Right ventricle myocardium inferior (tissue), 1 donor: Measurements from ENCODE around the gene PTPRB. TPM values are rescaled to one million over a fixed set of nuclear protein-coding genes. Genes with fewer than 3 reads are reported as not detected.

ENCODE experiments used
- ATAC-seq: fragments of 200-7000 bp; cut with Tn5 transposase; one replicate; pipeline ENCODE4 v1.9.1; 2020; ENCODE audit warnings: mild to moderate bottlenecking, moderate library complexity
- DNase-seq: peaks from one replicate; pipeline ENCODE4 v3.0.0; 2021; ENCODE audit errors: missing footprints
- intact Hi-C: fragments of 100-400 bp; cut with DNase I; formaldehyde crosslinking; loops from one replicate; pipeline ENCODE4 v1.11.0; 2022
- total RNA-seq: library from RNA; stranded (reverse); fragmentation: NEBNext Ultra II Directional; extraction: Animal tissue kit (Norgen Biotek cat#: 25700); gene quantifications from one replicate; pipeline ENCODE4 v1.2.1, GENCODE V29; 2021
- donor health status: DM: no; HTN: yes; CAD: no; lungs with severe emphysema.

Gene PTPRB
- total RNA-seq, 1 donor from 2014 or later = 38.1 TPM

GRCh38 chr12:70646850-70647249, 9.6 kb upstream of the PTPRB start:
- ATAC-seq (no peak), DNase-seq (no peak)
- intact Hi-C loops = loop anchor here (5.0 kb wide), 2 partner anchors 35 to 75 kb away; no protein-coding TSS in a partner anchor

DNA sequence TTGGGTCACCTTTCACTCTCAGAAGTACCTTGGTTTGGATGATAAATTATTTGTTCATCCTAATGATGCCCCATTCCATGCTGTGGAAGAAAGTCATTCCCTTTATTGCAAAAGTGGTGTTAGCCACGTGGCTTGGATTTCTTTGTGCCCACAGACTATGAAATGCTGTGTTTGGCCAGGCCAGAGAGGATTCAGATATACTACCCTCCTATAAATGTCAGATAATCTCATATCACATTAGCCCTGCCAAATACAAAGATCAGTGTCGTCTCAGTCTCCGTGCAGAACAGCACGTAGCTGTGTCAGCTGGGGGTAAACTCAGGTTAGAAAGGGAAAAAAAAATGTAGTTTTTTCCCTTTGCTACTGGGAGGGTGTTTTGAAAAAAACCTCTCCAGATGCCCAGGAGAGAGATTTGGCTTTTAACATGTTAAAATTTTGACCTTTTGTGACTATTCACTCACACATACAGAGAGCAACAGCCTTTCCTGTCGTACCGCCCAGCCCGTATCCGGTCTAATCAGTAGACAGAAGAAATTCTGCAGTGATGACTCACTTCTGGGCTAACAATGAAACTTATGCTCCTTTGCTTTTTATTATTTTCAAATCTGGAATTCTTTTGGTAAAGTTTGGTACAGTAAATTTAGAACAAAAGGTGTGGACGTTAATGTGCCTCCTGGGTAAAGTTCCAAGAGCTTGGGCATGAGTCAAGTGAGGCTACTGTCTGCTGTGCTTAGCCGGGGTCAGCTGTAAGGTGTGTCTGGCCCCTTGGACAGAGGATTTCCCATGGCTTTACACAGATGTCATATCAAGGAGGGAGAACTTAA, 8.5 kb upstream of the PTPRB start:
- DNase-seq (peak; percentile 62), ATAC-seq (peak; percentile 72)
- intact Hi-C loops = loop anchor here (5.0 kb wide), 2 partner anchors 33 to 77 kb away; no protein-coding TSS in a partner anchor

GRCh38 chr12:70644861-70645260, 7.6 kb upstream of the PTPRB start:
- intact Hi-C loops = loop anchor here (5.0 kb wide), 2 partner anchors 33 to 77 kb away; no protein-coding TSS in a partner anchor
- DNase-seq (no peak), ATAC-seq (no peak)

- no peak for DNase-seq
- ATAC-seq = no peak
- intact Hi-C loops = no loop called here
Measured at GRCh38 chr12:70643939-70644338, 6.7 kb upstream of the PTPRB start.

DNA sequence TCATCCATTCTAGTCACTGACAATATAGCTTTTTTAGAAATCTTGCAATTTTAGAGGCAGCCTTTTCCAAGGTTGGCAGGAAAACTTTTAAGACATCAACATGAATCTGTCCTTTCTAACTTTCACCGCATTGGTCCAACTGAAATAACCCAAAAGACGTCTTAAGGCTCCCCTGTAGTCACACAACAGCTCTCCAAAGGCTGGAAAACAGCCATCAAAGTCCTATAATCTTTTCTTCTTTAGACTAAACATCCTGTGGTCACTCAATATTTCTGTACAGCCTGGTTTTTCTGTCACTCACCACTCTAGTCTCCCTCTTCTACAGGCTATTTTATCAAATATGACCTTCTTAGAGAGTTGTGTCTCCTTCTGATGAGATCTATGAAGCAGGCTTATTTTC, 4.5 kb upstream of the PTPRB start:
- intact Hi-C loops = no loop called here
- ATAC-seq (no peak), DNase-seq (no peak)

DNA sequence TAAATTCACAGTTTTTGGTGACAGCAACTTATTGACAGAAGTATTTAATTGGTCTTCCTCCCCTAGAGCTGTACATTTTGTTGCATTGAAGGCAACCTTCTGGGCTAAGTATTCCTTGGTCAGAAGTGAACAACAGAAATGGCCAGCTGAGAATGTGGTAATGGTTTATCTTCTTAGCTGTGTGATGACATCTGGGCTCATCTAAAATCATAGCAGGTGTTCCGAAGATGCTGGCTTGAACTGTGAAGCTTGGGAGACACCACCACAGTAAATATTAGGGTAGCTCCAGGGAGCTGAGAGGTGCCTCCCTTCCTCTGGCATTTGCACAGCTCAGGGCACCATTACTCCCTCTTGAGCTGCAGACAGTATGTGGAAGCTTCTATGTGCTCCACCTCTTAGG, 3.7 kb upstream of the PTPRB start:
- DNase-seq = no peak
- ATAC-seq = no peak
- intact Hi-C loops = no loop called here

DNA sequence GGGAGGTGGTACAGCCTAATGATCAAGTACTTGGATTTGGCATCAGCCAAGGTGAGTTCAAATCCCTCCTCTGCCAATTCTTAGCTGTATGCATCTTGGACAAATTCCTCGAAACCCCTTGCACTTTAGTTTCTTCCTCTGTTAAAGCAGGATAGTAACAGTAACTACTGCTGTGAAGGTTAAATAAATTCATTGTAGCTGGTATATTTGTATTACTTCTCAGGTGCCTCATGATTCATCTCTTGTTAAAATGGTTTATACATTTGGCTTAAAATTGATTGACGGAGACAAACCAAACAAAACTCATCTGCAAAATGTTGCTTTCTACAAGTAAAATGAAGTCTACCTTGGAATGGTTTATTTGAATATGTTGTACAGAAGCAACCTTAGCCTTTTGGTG, 2.3 kb upstream of the PTPRB start:
- intact Hi-C loops = no loop called here
- DNase-seq (no peak), ATAC-seq (no peak)

DNA sequence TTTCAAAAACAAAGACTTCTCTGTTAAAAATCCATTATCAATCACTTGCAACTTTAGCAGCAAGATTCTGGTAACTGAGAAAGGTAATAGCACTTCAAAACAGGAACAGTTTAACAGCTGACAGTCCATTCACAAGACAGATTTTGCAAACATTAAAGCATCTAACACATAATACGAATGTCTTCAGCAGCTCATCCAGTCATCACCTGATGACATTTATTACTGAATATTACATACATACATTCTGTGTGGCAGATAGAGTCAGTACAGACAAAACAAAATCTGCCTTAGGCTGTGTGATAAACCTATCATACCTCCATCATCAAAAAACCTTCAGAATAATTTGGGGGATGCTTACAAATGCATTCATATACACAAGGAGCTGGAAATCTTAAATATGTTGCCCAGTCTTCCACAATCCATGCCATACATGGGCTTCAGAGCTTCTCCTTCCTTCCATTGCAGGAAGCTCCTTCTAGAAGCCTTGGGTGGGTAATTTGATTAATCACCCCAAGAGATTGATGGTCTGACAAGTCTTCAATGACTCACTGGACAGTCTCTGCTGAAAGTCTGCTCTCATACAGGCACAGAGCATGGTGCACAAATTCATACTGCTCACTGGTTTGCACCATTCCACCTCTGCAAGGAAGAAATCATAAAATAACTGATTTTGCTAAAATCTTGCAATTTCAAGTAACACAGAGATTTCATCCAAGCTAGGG, 1.6 kb upstream of the PTPRB start:
- DNase-seq (no peak), ATAC-seq (no peak)
- intact Hi-C loops = no loop called here

DNA sequence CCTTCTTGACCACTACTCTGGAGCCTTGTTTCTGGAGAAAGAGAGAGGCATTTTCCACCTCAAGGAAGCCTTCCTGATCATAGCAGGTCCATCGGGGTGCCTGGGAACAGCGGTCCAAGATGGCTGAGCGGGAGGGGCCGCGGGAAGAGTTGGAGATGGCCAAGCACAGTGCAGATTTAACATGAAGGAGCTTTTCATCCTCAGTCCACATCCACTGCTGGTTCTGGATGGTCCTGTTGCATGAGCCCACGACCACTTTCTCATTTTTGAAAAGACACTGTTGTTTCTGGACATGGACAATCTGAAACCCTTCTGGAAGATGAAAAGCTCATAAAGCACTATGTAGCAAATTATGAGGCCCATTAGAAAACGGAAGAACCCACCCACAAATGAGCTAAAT, 1.5 kb downstream of the PTPRB start:
- intact Hi-C loops = no loop called here
- DNase-seq (no peak), ATAC-seq (no peak)

GRCh38 chr12:70628701-70629480, 8.3 kb downstream of the PTPRB start:
- DNase-seq (no peak), ATAC-seq (no peak)

DNA sequence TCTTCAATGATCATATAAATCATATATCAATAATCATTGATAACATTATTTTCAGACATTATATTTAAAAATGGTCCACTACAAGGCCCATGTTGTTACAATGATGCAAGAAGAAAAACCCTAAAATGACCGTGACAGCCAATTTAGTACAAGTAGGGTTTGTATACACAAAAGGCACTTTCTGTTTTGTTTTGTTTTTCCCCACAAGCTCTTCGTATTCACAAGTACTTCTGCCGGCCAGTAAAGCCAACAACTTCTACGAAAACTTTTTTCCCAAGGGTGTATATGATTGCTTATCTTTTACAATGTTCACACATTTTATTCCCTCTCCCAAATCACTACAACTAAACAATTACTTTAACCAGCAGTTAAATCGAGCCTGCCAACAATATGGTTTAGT, 9.6 kb downstream of the PTPRB start:
- ATAC-seq = no peak
- DNase-seq = no peak
- intact Hi-C loops = no loop called here

More at GRCh38 chr12:70628701-70629480, 8.3 kb downstream of the PTPRB start:
- intact Hi-C loops = no loop called here

- intact Hi-C loops = no loop called here
- ATAC-seq = no peak
Measured at GRCh38 chr12:70626180-70626579, 11.0 kb downstream of the PTPRB start.

GRCh38 chr12:70619471-70620152, 17.6 kb downstream of the PTPRB start:
- DNase-seq (no peak), ATAC-seq (no peak)
- intact Hi-C loops = no loop called here

More at GRCh38 chr12:70626180-70626579, 11.0 kb downstream of the PTPRB start:
- no peak for DNase-seq

- ATAC-seq (no peak), DNase-seq (no peak)
- intact Hi-C loops = no loop called here
Measured at GRCh38 chr12:70618371-70618770, 18.9 kb downstream of the PTPRB start.

GRCh38 chr12:70617450-70617849, 19.8 kb downstream of the PTPRB start:
- DNase-seq (no peak), ATAC-seq (no peak)
- intact Hi-C loops = no loop called here

DNA sequence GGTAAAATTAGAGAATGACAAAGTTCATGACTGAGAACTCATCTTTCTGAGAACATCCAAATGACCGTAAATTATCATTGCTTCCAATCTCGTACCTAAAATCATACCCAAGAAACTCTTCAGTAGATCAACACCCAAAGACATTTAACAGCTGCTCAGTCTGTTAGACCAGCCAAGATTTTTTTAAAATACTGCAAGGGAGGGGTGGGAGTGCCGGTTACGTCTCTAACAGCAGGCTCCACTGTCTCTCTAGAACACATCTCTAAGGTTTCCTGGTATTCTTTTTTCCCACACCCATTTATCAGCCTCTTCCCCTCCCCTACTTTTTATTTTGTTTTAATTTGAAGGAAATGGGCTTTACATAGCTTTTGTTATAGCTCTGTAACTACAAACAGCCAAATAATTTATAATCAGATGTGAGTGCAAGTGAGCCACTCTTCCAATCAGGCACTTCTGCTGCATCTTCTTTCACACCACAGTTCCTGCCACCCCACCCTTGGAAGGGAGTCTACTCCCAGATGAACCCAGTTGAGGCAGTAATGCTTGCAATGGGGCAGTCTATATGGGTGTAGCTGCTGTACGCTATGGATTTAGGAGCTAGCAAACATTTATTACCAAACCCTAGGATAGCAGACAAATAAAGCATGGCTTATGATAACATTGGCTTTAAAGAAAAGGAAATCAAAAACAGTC, 21.9 kb downstream of the PTPRB start:
- ATAC-seq (no peak), DNase-seq (no peak)
- intact Hi-C loops = no loop called here

GRCh38 chr12:70609739-70610491, 27.3 kb downstream of the PTPRB start:
- ATAC-seq (peak; percentile 72), DNase-seq (peak; percentile 71)
- intact Hi-C loops = loop anchor here (5.0 kb wide), 3 partner anchors 37 to 112 kb away; no protein-coding TSS in a partner anchor
